Stimulated activated CD8-positive, alpha-beta memory T cell treated with anti-CD3 and anti-CD28 coated beads, Interleukin-2, amount 100 ng/mL, for 1 hour (primary cell): ENCODE data around the gene NINJ1.

Experiments used
- DNase-seq, 2 donors: peaks; one replicate each; pipeline ENCODE4 v3.0.0-alpha.2; 2020; ENCODE audit warnings: low read depth in 2 of 2

The NINJ1 gene

GRCh38 chr9:93087971-93088655, 45.9 kb downstream of the NINJ1 start:
- DNase-seq, result no peak

DNA sequence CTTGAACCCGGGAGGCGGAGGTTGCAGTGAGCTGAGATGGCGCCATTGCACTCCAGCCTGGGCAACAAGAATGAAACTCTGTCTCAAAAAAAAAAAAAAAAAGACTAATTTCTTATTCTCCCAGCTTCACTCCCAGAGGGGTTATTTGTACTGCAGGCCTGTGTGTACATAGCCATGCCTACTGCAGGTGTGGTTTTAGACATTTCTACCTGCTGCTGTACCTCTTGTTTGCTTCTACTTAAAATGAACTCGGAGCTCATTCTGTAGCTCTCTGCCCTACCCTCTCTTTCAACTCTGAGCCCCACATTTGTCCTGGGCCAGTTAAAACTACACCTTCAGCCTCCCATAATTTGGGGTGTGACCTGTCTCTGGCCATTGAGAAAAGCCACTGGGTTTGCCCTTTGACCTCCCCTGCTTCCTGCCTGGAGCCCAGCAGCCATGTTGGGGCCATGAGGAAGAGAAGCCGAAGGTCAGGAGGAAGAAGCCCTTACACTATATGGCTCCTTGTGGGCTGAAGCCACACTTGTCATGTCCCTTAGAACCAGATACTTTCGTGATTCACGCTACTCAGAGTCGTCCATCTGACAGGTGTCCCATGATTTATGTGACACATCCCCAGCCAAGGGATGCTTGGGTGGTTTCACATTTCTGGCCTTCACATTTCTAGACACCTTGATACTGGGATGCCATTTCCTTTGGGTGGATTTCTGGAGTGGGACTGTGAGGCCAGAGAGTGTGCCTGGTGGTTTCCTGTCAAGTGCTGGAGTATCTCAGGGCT, 47.4 kb downstream of the NINJ1 start:
- no peak for DNase-seq

- no peak for DNase-seq
Measured at GRCh38 chr9:93085676-93086075, 48.4 kb downstream of the NINJ1 start.

- no peak for DNase-seq
Measured at GRCh38 chr9:93084471-93084881, 49.6 kb downstream of the NINJ1 start.

- no peak for DNase-seq
Measured at GRCh38 chr9:93083592-93084470, 50.2 kb downstream of the NINJ1 start.

GRCh38 chr9:93082841-93083411, 51.1 kb downstream of the NINJ1 start:
- no peak for DNase-seq

- DNase-seq, result no peak
Measured at GRCh38 chr9:93081931-93082330, 52.1 kb downstream of the NINJ1 start.

DNA sequence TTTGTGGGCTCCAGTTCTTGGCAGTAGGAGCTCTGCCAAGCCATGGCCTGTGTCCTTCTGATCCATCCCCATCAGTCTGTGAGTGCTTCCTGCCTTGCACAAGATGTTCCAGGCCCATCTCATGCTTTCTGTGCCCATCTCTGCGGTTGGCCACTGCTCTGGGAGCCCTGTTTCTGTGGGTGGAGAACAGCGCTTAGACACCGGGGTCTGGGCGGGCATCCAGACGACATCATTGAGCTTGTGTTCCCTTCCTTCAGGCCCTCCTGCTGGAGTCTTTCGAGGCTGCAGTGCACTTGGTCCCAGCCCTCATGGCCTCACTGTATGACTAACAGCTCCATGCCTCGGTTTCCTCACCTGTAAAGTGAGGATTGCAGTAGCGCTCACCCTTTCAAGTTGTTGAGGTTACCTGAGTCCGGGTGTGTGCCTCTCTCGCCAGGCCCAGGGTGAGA, 52.9 kb downstream of the NINJ1 start:
- no peak for DNase-seq

- no peak for DNase-seq
Measured at GRCh38 chr9:93080406-93080805, 53.6 kb downstream of the NINJ1 start.

DNA sequence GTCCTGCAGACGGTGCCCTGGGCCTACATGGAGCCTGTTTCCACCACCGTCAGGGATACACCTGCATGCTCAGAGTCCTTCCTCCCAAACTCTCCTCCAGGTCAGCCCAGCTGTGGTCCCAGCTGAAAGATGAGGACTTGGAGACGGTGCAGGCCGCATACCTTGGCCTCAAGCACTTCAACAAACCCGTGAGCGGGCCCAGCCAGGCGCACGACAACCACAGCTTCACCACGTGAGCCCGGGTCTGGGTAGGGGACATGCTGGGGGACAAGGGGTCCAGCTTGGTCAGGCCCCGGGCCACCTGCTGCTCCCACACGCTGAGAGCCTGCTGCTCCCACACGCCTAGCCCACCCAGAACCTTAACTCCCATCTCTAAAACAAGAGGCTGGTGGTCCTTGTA, 54.7 kb downstream of the NINJ1 start:
- DNase-seq, result no peak

GRCh38 chr9:93077811-93078210, 56.2 kb downstream of the NINJ1 start:
- no peak for DNase-seq

DNA sequence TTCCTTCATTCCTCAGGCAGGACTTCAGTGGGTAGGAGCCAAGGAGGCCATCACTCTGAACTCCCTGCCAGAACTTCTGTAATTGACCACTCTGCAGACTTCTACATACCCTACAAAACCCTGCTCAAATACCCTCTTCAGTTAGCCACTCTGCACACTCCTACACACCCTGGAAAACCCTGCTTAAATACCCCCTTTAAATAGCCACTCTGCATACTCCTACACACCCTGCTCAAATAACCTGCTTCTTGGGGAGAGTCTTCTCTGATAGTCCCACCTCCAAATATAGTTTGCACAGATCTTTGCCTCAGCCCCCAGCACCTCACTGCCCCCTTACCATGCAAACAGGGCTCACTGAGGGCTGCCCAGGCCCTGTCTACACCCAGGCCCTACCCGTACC, 56.7 kb downstream of the NINJ1 start:
- DNase-seq, result no peak

- no peak for DNase-seq
Measured at GRCh38 chr9:93076792-93077128, 57.3 kb downstream of the NINJ1 start.

DNA sequence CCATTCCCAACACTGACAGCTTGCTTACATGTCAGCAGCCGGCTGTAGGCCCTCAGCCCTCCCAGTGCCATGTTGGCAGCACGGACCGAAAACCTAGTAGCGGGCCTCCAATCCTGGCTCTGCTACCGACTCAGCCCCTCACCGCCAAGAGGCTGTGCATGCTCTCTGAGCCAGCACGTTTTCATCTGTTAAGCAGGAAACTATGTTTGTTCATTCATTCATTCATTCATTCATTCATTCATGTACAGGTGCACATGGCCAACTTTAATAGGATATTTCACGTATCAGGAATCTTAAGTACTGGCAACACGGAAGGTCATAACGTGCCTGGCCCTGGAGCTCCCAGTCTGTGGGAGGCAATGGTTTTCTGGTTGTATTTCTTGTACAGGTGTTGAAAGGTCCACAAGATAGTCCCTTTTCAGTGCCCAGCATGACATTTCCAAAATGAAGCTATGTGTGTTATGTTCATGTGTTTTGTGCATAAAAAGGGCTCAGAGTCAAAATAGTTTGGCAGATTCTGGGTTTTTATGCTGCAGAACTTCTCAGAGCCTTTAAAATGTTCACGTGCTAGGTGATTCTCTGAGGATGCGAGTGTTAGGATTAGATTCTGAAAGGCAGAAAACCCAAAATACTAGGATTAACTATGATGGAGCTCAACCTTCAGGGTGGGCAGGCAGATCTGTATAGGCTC, 57.8 kb downstream of the NINJ1 start:
- DNase-seq, result no peak

DNA sequence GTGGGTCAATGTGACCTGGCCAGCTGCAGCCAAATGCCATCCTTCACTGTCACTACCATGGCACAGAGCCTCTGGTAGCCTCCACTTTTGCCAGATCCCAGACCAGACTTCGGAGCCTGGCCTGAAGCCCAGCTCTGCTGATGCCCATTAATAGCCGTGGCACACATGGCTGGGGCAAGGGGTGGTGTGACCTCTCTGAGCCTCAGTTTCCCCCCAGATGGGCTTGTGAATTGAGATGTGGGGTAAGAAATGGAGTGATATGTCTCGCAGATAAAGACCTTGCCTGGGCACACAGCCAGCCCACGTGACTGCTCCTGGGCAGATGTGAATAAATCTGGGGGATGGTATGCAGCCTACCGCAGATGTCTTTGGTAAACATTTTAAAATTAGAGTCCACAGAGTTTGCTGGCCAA, 61.7 kb downstream of the NINJ1 start:
- DNase-seq, result no peak
